K562 (cell line): ENCODE results near the gene BCAS2. TPM values are rescaled to one million over a fixed set of nuclear protein-coding genes. Genes with fewer than 3 reads are reported as not detected.

ENCODE experiments used
- CREBBP ChIP-seq: IDR thresholded peaks from one replicate; pipeline ENCODE4 v1.6.1; 2012; ENCODE audit warnings: low read depth, mild to moderate bottlenecking, control low read depth, inconsistent platforms, low read length
- DNMT1 ChIP-seq: fragments of 450-650 bp; IDR thresholded peaks from 2 replicates; pipeline ENCODE4 v1.6.1; 2016; ENCODE audit warnings: antibody characterized with exemption, mild to moderate bottlenecking
- EHMT2 ChIP-seq: fragments of 450-650 bp; IDR thresholded peaks from 2 replicates; pipeline ENCODE4 v1.6.1; 2018; ENCODE audit warnings: antibody characterized with exemption
- FOXK1 ChIP-seq: sonication (generic); formaldehyde crosslinking; IDR thresholded peaks from 2 replicates; pipeline ENCODE4 v1.8.0; 2022; ENCODE audit warnings: missing genetic modification reagents, mild to moderate bottlenecking, borderline replicate concordance
- KLF10 ChIP-seq: fragments of 250-450 bp; sonication (Bioruptor Pico); IDR thresholded peaks from 2 replicates; pipeline ENCODE4 v1.6.1; 2021; ENCODE audit warnings: matching md5 sums
- MAFK ChIP-seq: IDR thresholded peaks from 2 replicates; pipeline ENCODE4 v1.6.1; 2011; ENCODE audit warnings: low read length, improper control_type of control experiment
- NKRF ChIP-seq: fragments of 450-650 bp; IDR thresholded peaks from 2 replicates; pipeline ENCODE4 v1.6.1; 2016; ENCODE audit warnings: borderline replicate concordance
- NUFIP1 ChIP-seq: fragments of 450-650 bp; IDR thresholded peaks from 2 replicates; pipeline ENCODE4 v1.6.1; 2018; ENCODE audit not compliant: partially characterized antibody
- PBX2 ChIP-seq, 2 experiments: IDR thresholded peaks in 1 of 2; conservative IDR thresholded peaks in 1 of 2; 2 replicates each; pipeline ENCODE4 v1.6.1; 2016; ENCODE audit warnings: low read depth in 2 of 2, mild to moderate bottlenecking in 1 of 2, missing compliant biosample characterization in 1 of 2, missing genetic modification characterization in 1 of 2, moderate library complexity in 1 of 2
- PTRF ChIP-seq: fragments of 450-650 bp; IDR thresholded peaks from 2 replicates; pipeline ENCODE4 v1.6.1; 2016; ENCODE audit warnings: mild to moderate bottlenecking, missing genetic modification characterization, missing compliant biosample characterization
- TAL1 ChIP-seq: fragments of 450-650 bp; IDR thresholded peaks from 2 replicates; pipeline ENCODE4 v1.6.1; 2016; ENCODE audit warnings: mild to moderate bottlenecking
- YY1 ChIP-seq, 3 experiments: IDR thresholded peaks; 2 replicates each; pipeline ENCODE4 v1.6.1; 2011; ENCODE audit warnings: low read length in 2 of 3, mild to moderate bottlenecking in 2 of 3, moderate library complexity in 2 of 3, borderline replicate concordance in 1 of 3, control low read depth in 1 of 3, low read depth in 1 of 3; ENCODE audit not compliant: insufficient read depth in 3 of 3, insufficient replicate concordance in 2 of 3, control insufficient read depth in 1 of 3, insufficient read length in 1 of 3; ENCODE audit errors: extremely low read depth in 1 of 3
- ZBTB34 ChIP-seq: fragments of 250-450 bp; sonication (Bioruptor Pico); IDR thresholded peaks from 2 replicates; pipeline ENCODE4 v1.8.0; 2021; ENCODE audit warnings: mild to moderate bottlenecking, moderate library complexity
- ZBTB9 ChIP-seq: fragments of 450-650 bp; formaldehyde crosslinking; IDR thresholded peaks from 2 replicates; pipeline ENCODE4 v1.4.0; 2020; ENCODE audit warnings: mild to moderate bottlenecking, moderate library complexity
- ZNF146 ChIP-seq: IDR thresholded peaks from one replicate; pipeline ENCODE4 v1.6.1; 2018; ENCODE audit warnings: missing compliant biosample characterization; ENCODE audit not compliant: unreplicated experiment
- ZNF551 ChIP-seq: fragments of 250-450 bp; sonication (Bioruptor Pico); IDR thresholded peaks from 2 replicates; pipeline ENCODE4 v1.5.0; 2021; ENCODE audit warnings: mild to moderate bottlenecking, moderate library complexity
- ZNF668 ChIP-seq: fragments of 250-450 bp; sonication (Bioruptor Pico); IDR thresholded peaks from 2 replicates; pipeline ENCODE4 v1.8.0; 2022; ENCODE audit warnings: mild to moderate bottlenecking, inconsistent platforms
- ZNF778 ChIP-seq: fragments of 450-650 bp; formaldehyde crosslinking; IDR thresholded peaks from 2 replicates; pipeline ENCODE4 v1.4.0; 2020; ENCODE audit warnings: mild to moderate bottlenecking, moderate library complexity
- polyA plus RNA-seq, 8 experiments: library from polyadenylated mRNA; depleted of rRNA in 4 of 8; stranded (reverse) in 5 of 8; unstranded in 3 of 8; fragments of >200 nt; fragmentation: Nextera tagmentation in 2 of 8; fragmentation: Illumina TruSeq in 1 of 8; extraction: Ambion mirVana in 2 of 8; extraction: Trizol in 1 of 8; gene quantifications; 2 replicates each; pipeline versions ENCODE4 v1.2.1 to v1.2.3, GENCODE V29; 2011 to 2014; ENCODE audit warnings: inconsistent platforms in 1 of 8, missing spikeins in 1 of 8
- total RNA-seq, 7 experiments: library from RNA; depleted of rRNA in 6 of 7; stranded (reverse); fragments of >200 nt in 6 of 7; fragmentation: Illumina TruSeq in 2 of 7; extraction: Trizol in 2 of 7; gene quantifications; 2 replicates each; pipeline versions ENCODE4 v1.2.1 to v1.2.3, GENCODE V29; 2011 to 2021; ENCODE audit warnings: low replicate concordance in 1 of 7

The BCAS2 gene
- total and polyA plus RNA-seq, 9 of the 15 experiments (the other 6 are each of a cell fraction or from before 2014, with no cell fraction given): 59.3 to 183 (median 81.1) TPM

- TF ChIP-seq DNMT1 (no peak), ZBTB9 (0 out of 2 replicates have a peak, but pooled peaks have one; percentile 34), NKRF (0 out of 2 replicates have a peak, but pooled peaks have one; percentile 67), NUFIP1 (no peak), EHMT2 (peak; percentile 98), ZBTB34 (no peak), ZNF668 (CRISPR knock-in tag) (no peak), ZNF551 (CRISPR knock-in tag) (no peak), ZNF778 (CRISPR knock-in tag) (no peak), PBX2 (CRISPR knock-in tag; IDR thresholded peaks at IDR 0.05; ENCODE audit: low read depth) (no peak), PBX2 (tag; conservative IDR thresholded peaks at IDR 0.05; ENCODE audit: low read depth) (no peak), KLF10 (no peak), PTRF (no peak; the same call in 1 of the 2 replicates), MAFK (peak; percentile 69), TAL1 (no peak; the same call in 1 of the 2 replicates), YY1 (IDR thresholded peaks at IDR 0.05; ENCODE audit: borderline replicate concordance in 1 of 3, control insufficient read depth in 1 of 3, extremely low read depth in 1 of 3, insufficient read depth in 3 of 3, insufficient read length in 1 of 3, insufficient replicate concordance in 2 of 3, low read depth in 1 of 3, low read length in 2 of 3) (peak; percentile 48 to 85 (median 85)), CREBBP (no peak), ZNF146 (no peak), FOXK1 (CRISPR knock-in tag) (peak; percentile 57; the same call in 1 of the 2 replicates)
Measured at GRCh38 chr1:114581335-114582287, at the start of gene BCAS2 (continued).
